Activated CD8-positive, alpha-beta memory T cell treated with anti-CD3 and anti-CD28 coated beads, Interleukin-2, amount 50 U/mL, for 4 hours (primary cell): ENCODE results near the gene CCNK.

Experiments used
- DNase-seq: peaks from one replicate; pipeline ENCODE4 v3.0.0-alpha.2; 2020

Gene CCNK

GRCh38 chr14:99521176-99522024 lies 40.2 kb downstream of the CCNK start:
- DNase-seq, result no peak

GRCh38 chr14:99522025-99522401 lies 40.8 kb downstream of the CCNK start:
- no peak for DNase-seq

- DNase-seq, result no peak
Measured at GRCh38 chr14:99522457-99522891, 41.3 kb downstream of the CCNK start.

GRCh38 chr14:99522934-99523703 lies 41.9 kb downstream of the CCNK start:
- no peak for DNase-seq

GRCh38 chr14:99523704-99524055 lies 42.5 kb downstream of the CCNK start:
- DNase-seq, result no peak

- DNase-seq, result no peak
Measured at GRCh38 chr14:99524091-99524661, 43.0 kb downstream of the CCNK start.

GRCh38 chr14:99524804-99525698 lies 43.8 kb downstream of the CCNK start:
- DNase-seq, result no peak

- no peak for DNase-seq
Measured at GRCh38 chr14:99525699-99526080, 44.5 kb downstream of the CCNK start.

- DNase-seq, result no peak
Measured at GRCh38 chr14:99527026-99527425, 45.8 kb downstream of the CCNK start.

GRCh38 chr14:99527427-99528076 lies 46.3 kb downstream of the CCNK start:
- no peak for DNase-seq

GRCh38 chr14:99529899-99530298 lies 48.7 kb downstream of the CCNK start:
- no peak for DNase-seq

- no peak for DNase-seq
Measured at GRCh38 chr14:99530407-99531155, 49.4 kb downstream of the CCNK start.

- DNase-seq, result no peak
Measured at GRCh38 chr14:99531251-99532096, 50.3 kb downstream of the CCNK start.

- no peak for DNase-seq
Measured at GRCh38 chr14:99532310-99532709, 51.1 kb downstream of the CCNK start.

- DNase-seq, result no peak
Measured at GRCh38 chr14:99534333-99534732, 53.1 kb downstream of the CCNK start.

GRCh38 chr14:99534863-99535262 lies 53.7 kb downstream of the CCNK start:
- DNase-seq, result no peak

- DNase-seq, result no peak
Measured at GRCh38 chr14:99535448-99535847, 54.2 kb downstream of the CCNK start.

- no peak for DNase-seq
Measured at GRCh38 chr14:99535908-99536778, 54.9 kb downstream of the CCNK start.

GRCh38 chr14:99537399-99537798 lies 56.2 kb downstream of the CCNK start:
- no peak for DNase-seq

- no peak for DNase-seq
Measured at GRCh38 chr14:99538275-99538674, 57.1 kb downstream of the CCNK start.
